Activated CD4-positive, alpha-beta T cell treated with anti-CD3 and anti-CD28 coated beads, Interleukin-2, amount 50 U/mL, for 48 hours (primary cell): ENCODE results near the gene RDX.
"Not testable (repeated sequence)": the region's sequence is repeated elsewhere in the genome, so short reads cannot be mapped to it uniquely, and the experiment has no call there.

Source experiments
- DNase-seq, 2 experiments: peaks; one replicate each; pipeline ENCODE4 v3.0.0-alpha.2; 2020

RDX gene

GRCh38 chr11:110269996-110270395 lies 26.4 kb downstream of the RDX start:
- DNase-seq: no peak

GRCh38 chr11:110268441-110268840 lies 28.0 kb downstream of the RDX start:
- no peak for DNase-seq

- no peak for DNase-seq
These were observed 34.4 kb downstream of the RDX start for GRCh38 chr11:110262072-110262403.

- no peak for DNase-seq
These were observed 35.0 kb downstream of the RDX start for GRCh38 chr11:110261195-110262071.

GRCh38 chr11:110253525-110253924 lies 42.9 kb downstream of the RDX start:
- DNase-seq: no peak

- DNase-seq: no peak
These were observed 44.6 kb downstream of the RDX start for GRCh38 chr11:110251836-110252235.

GRCh38 chr11:110250168-110250567 lies 46.2 kb downstream of the RDX start:
- no peak for DNase-seq

- no peak for DNase-seq
These were observed 46.6 kb downstream of the RDX start for GRCh38 chr11:110249766-110250165.

GRCh38 chr11:110249066-110249465 lies 47.3 kb downstream of the RDX start:
- no peak for DNase-seq

- no peak for DNase-seq
These were observed 52.6 kb downstream of the RDX start for GRCh38 chr11:110243791-110244190.

GRCh38 chr11:110242746-110243145 lies 53.7 kb downstream of the RDX start:
- no peak for DNase-seq

- no peak for DNase-seq
These were observed 54.2 kb downstream of the RDX start for GRCh38 chr11:110242188-110242587.

GRCh38 chr11:110235966-110236365 lies 60.4 kb downstream of the RDX start:
- no peak for DNase-seq

GRCh38 chr11:110230377-110230776 lies 66.0 kb downstream of the RDX start:
- DNase-seq: no peak

GRCh38 chr11:110219006-110219785 lies 77.2 kb downstream of the RDX start:
- DNase-seq: no peak

- no peak for DNase-seq
These were observed 78.5 kb downstream of the RDX start for GRCh38 chr11:110217936-110218335.

GRCh38 chr11:110217223-110217877 lies 79.1 kb downstream of the RDX start:
- DNase-seq: no peak

- DNase-seq: not testable (repeated sequence)
These were observed 87.1 kb downstream of the RDX start for GRCh38 chr11:110209313-110209694.

GRCh38 chr11:110208678-110209312 lies 87.6 kb downstream of the RDX start:
- not testable (repeated sequence) for DNase-seq

GRCh38 chr11:110207123-110207522 lies 89.3 kb downstream of the RDX start:
- no peak for DNase-seq

GRCh38 chr11:110200836-110201235 lies 95.6 kb downstream of the RDX start:
- DNase-seq: no peak

GRCh38 chr11:110200241-110200640 lies 96.2 kb downstream of the RDX start:
- DNase-seq: no peak
